ENCODE measurements around the gene CACNA1F.

Gene CACNA1F

GRCh38 chrX:49212209-49212608 is 20.9 kb downstream of the CACNA1F start:
- no peak overlapping the region for H3K27ac Mint-ChIP-seq
- H3K9me3 Mint-ChIP-seq: peaks cover 21% of the 10 kb centered on the region
- H3K36me3 Mint-ChIP-seq (ENCODE audit: low read depth): no peaks in the 10 kb centered on the region
- H3K4me1 Mint-ChIP-seq: no peaks in the 10 kb centered on the region
- no peak for TF ChIP-seq CTCF (IDR thresholded peaks at IDR 0.05; ENCODE audit: unreplicated experiment in 3 of 3)
- H3K27me3 Mint-ChIP-seq (ENCODE audit: low read depth): peaks cover 6% of the 10 kb centered on the region
- no peak overlapping the region for H3K4me3 Mint-ChIP-seq

- peaks cover 17% of the 10 kb centered on the region for H3K9me3 Mint-ChIP-seq
- H3K27me3 Mint-ChIP-seq (ENCODE audit: low read depth): peaks cover 5% of the 10 kb centered on the region
- TF ChIP-seq CTCF (IDR thresholded peaks at IDR 0.05; ENCODE audit: unreplicated experiment in 3 of 3): no peak
- H3K27ac Mint-ChIP-seq: no peak overlapping the region
- no peaks in the 10 kb centered on the region for H3K4me1 Mint-ChIP-seq
- no peaks in the 10 kb centered on the region for H3K36me3 Mint-ChIP-seq (ENCODE audit: low read depth)
- H3K4me3 Mint-ChIP-seq: no peak overlapping the region
Observed at GRCh38 chrX:49211074-49211473, 22.1 kb downstream of the CACNA1F start.

- no peak for TF ChIP-seq CTCF (IDR thresholded peaks at IDR 0.05; ENCODE audit: unreplicated experiment in 3 of 3)
- Mint-ChIP-seq H3K36me3 (ENCODE audit: low read depth) (no peaks in the 10 kb centered on the region), H3K9me3 (peaks cover 17% of the 10 kb centered on the region), H3K4me1 (no peaks in the 10 kb centered on the region), H3K4me3 (no peak overlapping the region), H3K27me3 (ENCODE audit: low read depth) (peaks cover 3% of the 10 kb centered on the region), H3K27ac (no peak overlapping the region)
Observed at GRCh38 chrX:49210406-49210805, 22.7 kb downstream of the CACNA1F start.

GRCh38 chrX:49209434-49210251 is 23.5 kb downstream of the CACNA1F start:
- peaks cover 12% of the 10 kb centered on the region for H3K9me3 Mint-ChIP-seq
- no peak overlapping the region for H3K4me3 Mint-ChIP-seq
- no peaks in the 10 kb centered on the region for H3K4me1 Mint-ChIP-seq
- no peak for TF ChIP-seq CTCF (IDR thresholded peaks at IDR 0.05; ENCODE audit: unreplicated experiment in 3 of 3)
- peaks cover 3% of the 10 kb centered on the region for H3K27me3 Mint-ChIP-seq (ENCODE audit: low read depth)
- H3K27ac Mint-ChIP-seq: no peak overlapping the region
- no peaks in the 10 kb centered on the region for H3K36me3 Mint-ChIP-seq (ENCODE audit: low read depth)

GRCh38 chrX:49208399-49208798 is 24.7 kb downstream of the CACNA1F start:
- no peak overlapping the region for H3K27ac Mint-ChIP-seq
- H3K27me3 Mint-ChIP-seq (ENCODE audit: low read depth): peaks cover 4% of the 10 kb centered on the region
- H3K36me3 Mint-ChIP-seq (ENCODE audit: low read depth): no peaks in the 10 kb centered on the region
- TF ChIP-seq CTCF (IDR thresholded peaks at IDR 0.05; ENCODE audit: unreplicated experiment in 3 of 3): no peak
- H3K9me3 Mint-ChIP-seq: peaks cover 16% of the 10 kb centered on the region
- no peaks in the 10 kb centered on the region for H3K4me1 Mint-ChIP-seq
- H3K4me3 Mint-ChIP-seq: no peak overlapping the region

GRCh38 chrX:49206543-49206942 is 26.6 kb downstream of the CACNA1F start:
- H3K9me3 Mint-ChIP-seq: peaks cover 13% of the 10 kb centered on the region
- H3K27ac Mint-ChIP-seq: no peak overlapping the region
- H3K4me1 Mint-ChIP-seq: no peaks in the 10 kb centered on the region
- no peak for TF ChIP-seq CTCF (IDR thresholded peaks at IDR 0.05; ENCODE audit: unreplicated experiment in 3 of 3)
- no peak overlapping the region for H3K4me3 Mint-ChIP-seq
- H3K27me3 Mint-ChIP-seq (ENCODE audit: low read depth): peaks cover 4% of the 10 kb centered on the region
- no peaks in the 10 kb centered on the region for H3K36me3 Mint-ChIP-seq (ENCODE audit: low read depth)

Measured in nephron (organoid).